Measurements from ENCODE around the gene WFDC1. TPM values are rescaled to one million over a fixed set of nuclear protein-coding genes. Genes with fewer than 3 reads are reported as not detected.

WFDC1 gene
- total and polyA plus RNA-seq, 10 of the 15 experiments (the other 5 are each of a cell fraction or from before 2014, with no cell fraction given), result not detected

DNA sequence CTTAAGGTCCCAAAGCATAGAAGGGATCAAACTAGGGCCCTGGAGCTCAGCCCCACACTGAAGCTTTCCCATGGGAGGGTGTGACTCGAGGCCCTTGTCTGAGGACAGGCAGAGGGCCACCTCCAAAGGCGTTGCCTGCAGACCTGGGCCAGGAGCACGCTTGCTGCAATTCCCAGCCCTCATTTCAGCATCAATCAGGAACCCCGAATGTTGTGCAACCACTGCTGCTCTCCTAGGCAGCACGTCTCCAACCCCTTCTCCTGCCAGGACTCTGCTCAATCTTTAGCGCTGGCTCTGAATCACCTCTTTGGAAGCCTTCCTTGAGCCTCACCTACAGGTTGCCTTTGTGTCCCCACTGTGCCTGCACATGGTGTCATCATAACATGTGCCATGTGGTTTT is 59.6 kb downstream of the WFDC1 start:
- H3K4me2 ChIP-seq (ENCODE audit: control insufficient read depth, insufficient read depth), result no peak overlapping the region
- H3K27me3 ChIP-seq (replicated peaks in 1 of 2; ENCODE audit: control insufficient read depth in 2 of 2, insufficient read depth in 2 of 2, low read length in 1 of 2), result no peaks in the 10 kb centered on the region; a peak in 1 of 4 replicates
- H2AFZ ChIP-seq (ENCODE audit: control insufficient read depth, low read depth, low read length), result no peak overlapping the region
- ChIA-PET CTCF (no interaction called here), SMC1A (ENCODE audit: uncharacterized antibody, unreplicated experiment) (no interaction called here), POLR2A (no interaction called here), RAD21 (ENCODE audit: unreplicated experiment) (no interaction called here)
- no peaks in the 10 kb centered on the region for H3K79me2 ChIP-seq (ENCODE audit: control insufficient read depth, insufficient read depth, low read length)
- no peak for ATAC-seq
- H3K9ac ChIP-seq (ENCODE audit: control insufficient read depth, insufficient read depth, low read length), result no peak overlapping the region
- H4K20me1 ChIP-seq (ENCODE audit: control insufficient read depth, insufficient read depth), result no peaks in the 10 kb centered on the region
- no peak for DNase-seq (ENCODE audit: low read depth, low spot score)
- 18% methylated on average over 6 of the region's 6 CpGs for WGBS (ENCODE audit: insufficient coverage, insufficient replicate concordance, low lambda C conversion rate, missing lambda C conversion rate)
- H3K27ac ChIP-seq (ENCODE audit: control insufficient read depth, insufficient read depth), result no peak overlapping the region
- H3K4me3 ChIP-seq, result no peak overlapping the region
- H3K4me1 ChIP-seq (ENCODE audit: control insufficient read depth, insufficient read depth, low read length), result no peaks in the 10 kb centered on the region
- H3K9me3 ChIP-seq (replicated peaks; ENCODE audit: control insufficient read depth, insufficient read depth, low read length), result no peaks in the 10 kb centered on the region
- intact Hi-C loops (cut with micrococcal nuclease; ENCODE audit: unreplicated experiment), result no loop called here
- no TSS peak for BruUV-seq (replicated peaks)
- H3K36me3 ChIP-seq (ENCODE audit: control insufficient read depth in 2 of 2, insufficient read depth in 2 of 2, low read length in 1 of 2), result no peaks in the 10 kb centered on the region
- no peak for FAIRE-seq
- in situ Hi-C loops (cut with MboI), result no loop called here
- TF ChIP-seq MXI1 (IDR thresholded peaks at IDR 0.05; ENCODE audit: low read depth, low read length) (no peak), BHLHE40 (IDR thresholded peaks at IDR 0.05; ENCODE audit: borderline replicate concordance in 1 of 2, low read depth in 2 of 2, low read length in 1 of 2) (no peak), BRCA1 (IDR thresholded peaks at IDR 0.05; ENCODE audit: low read depth, low read length) (no peak), CHD4 (IDR thresholded peaks at IDR 0.05) (no peak), ZBED1 (IDR thresholded peaks at IDR 0.05; ENCODE audit: borderline replicate concordance) (no peak), MTA2 (IDR thresholded peaks at IDR 0.05; ENCODE audit: low read depth) (no peak), RAD51 (IDR thresholded peaks at IDR 0.05) (no peak), NBN (IDR thresholded peaks at IDR 0.05) (no peak), EZH2 (IDR thresholded peaks at IDR 0.05; ENCODE audit: borderline replicate concordance, control insufficient read depth, low read depth, low read length) (no peak), CREM (IDR thresholded peaks at IDR 0.05; ENCODE audit: low read depth) (no peak), RCOR1 (conservative IDR thresholded peaks at IDR 0.05; ENCODE audit: low read depth, low read length) (no peak), ESRRA (IDR thresholded peaks at IDR 0.05; ENCODE audit: low read length) (no peak)
